Hepatocyte (in vitro differentiated cells): Measurements from ENCODE around the gene KCNG4.

Experiments used
- EZH2 ChIP-seq: fragments of 200-600 bp; sonication (generic); IDR thresholded peaks from 2 replicates; pipeline ENCODE4 v1.6.1; 2016; ENCODE audit warnings: antibody characterized with exemption, mild to moderate bottlenecking, borderline replicate concordance
- EZH2phosphoT487 ChIP-seq: fragments of 200-600 bp; sonication (generic); IDR thresholded peaks from one replicate; pipeline ENCODE4 v1.6.1; 2018; ENCODE audit warnings: antibody characterized with exemption, mild to moderate bottlenecking, low read depth, moderate library complexity; ENCODE audit not compliant: unreplicated experiment, severe bottlenecking
- TF ChIP-seq, protein P1 (sequence below): fragments of 200-600 bp; sonication (generic); IDR thresholded peaks from 2 replicates; pipeline ENCODE4 v1.5.1; 2016; ENCODE audit warnings: antibody characterized with exemption, mild to moderate bottlenecking; ENCODE audit not compliant: poor library complexity

DNA sequence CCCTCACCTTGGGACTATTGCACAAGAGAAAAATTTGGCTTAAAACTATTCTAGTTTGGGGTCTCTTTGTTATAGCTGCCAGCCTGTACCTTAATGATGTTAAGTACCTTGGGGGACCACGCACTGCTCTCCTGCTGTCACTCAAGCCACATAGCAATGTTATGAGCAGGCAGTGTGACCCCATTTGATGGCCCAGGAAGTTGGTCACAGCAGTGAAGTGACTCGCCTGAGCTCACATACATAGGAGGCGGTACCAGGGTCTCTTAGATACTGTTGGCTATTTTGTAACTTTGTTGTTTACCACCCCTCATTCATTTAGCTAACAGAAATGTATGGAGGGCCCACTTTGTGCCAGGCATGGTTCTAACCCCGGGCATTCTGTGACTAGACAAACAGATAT, 16.4 kb downstream of the KCNG4 start:
- TF ChIP-seq, protein P1, sequence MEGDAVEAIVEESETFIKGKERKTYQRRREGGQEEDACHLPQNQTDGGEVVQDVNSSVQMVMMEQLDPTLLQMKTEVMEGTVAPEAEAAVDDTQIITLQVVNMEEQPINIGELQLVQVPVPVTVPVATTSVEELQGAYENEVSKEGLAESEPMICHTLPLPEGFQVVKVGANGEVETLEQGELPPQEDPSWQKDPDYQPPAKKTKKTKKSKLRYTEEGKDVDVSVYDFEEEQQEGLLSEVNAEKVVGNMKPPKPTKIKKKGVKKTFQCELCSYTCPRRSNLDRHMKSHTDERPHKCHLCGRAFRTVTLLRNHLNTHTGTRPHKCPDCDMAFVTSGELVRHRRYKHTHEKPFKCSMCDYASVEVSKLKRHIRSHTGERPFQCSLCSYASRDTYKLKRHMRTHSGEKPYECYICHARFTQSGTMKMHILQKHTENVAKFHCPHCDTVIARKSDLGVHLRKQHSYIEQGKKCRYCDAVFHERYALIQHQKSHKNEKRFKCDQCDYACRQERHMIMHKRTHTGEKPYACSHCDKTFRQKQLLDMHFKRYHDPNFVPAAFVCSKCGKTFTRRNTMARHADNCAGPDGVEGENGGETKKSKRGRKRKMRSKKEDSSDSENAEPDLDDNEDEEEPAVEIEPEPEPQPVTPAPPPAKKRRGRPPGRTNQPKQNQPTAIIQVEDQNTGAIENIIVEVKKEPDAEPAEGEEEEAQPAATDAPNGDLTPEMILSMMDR: no peak
- TF ChIP-seq EZH2 (no peak), EZH2phosphoT487 (no peak)
